OCI-LY7 (cell line): Measurements from ENCODE around the gene BAMBI. TPM values are rescaled to one million over a fixed set of nuclear protein-coding genes. Genes with fewer than 3 reads are reported as not detected.

ENCODE experiments used
- BruUV-seq: library from RNA; stranded (reverse); fragments of 400-500 nt; replicated peaks from 2 replicates; lab custom pipeline; 2021; lab: Mats Ljungman, UMichigan
- CTCF ChIA-PET: fragments of 300-600 bp; sonication (Branson Sonifier 250); formaldehyde crosslinking; loops from one replicate; lab custom pipeline; 2022; ENCODE audit warnings: antibody characterized with exemption; ENCODE audit not compliant: unreplicated experiment; lab: Charles Lee
- POLR2A ChIA-PET: fragments of 300-600 bp; sonication (Branson Sonifier 250); formaldehyde crosslinking; loops from one replicate; lab custom pipeline; 2022; ENCODE audit warnings: antibody characterized with exemption; lab: Charles Lee
- DNase-seq: peaks from one replicate; pipeline ENCODE4 v3.0.0-alpha.2; 2015; ENCODE audit warnings: low spot score
- H2AFZ ChIP-seq: fragments of 200-600 bp; sonication (generic), shearing (Covaris generic); 2 replicates; pipeline ENCODE4 v1.6.1; 2014; ENCODE audit warnings: mild to moderate bottlenecking, antibody characterized with exemption, low read length, moderate library complexity
- H3K27ac ChIP-seq: fragments of 200-600 bp; sonication (generic); 2 replicates; pipeline ENCODE4 v1.5.1; 2014; ENCODE audit warnings: mixed run types, low read depth, mild to moderate bottlenecking, moderate library complexity, low read length, inconsistent platforms; ENCODE audit not compliant: poor library complexity, severe bottlenecking
- H3K36me3 ChIP-seq: fragments of 200-600 bp; sonication (generic); 2 replicates; pipeline ENCODE4 v1.6.1; 2014; ENCODE audit warnings: mild to moderate bottlenecking, antibody characterized with exemption, low read length, moderate library complexity, mixed read lengths; ENCODE audit not compliant: insufficient read depth
- H3K4me1 ChIP-seq: fragments of 200-600 bp; sonication (generic); 2 replicates; pipeline ENCODE4 v1.5.1; 2014; ENCODE audit warnings: mild to moderate bottlenecking, low read length; ENCODE audit not compliant: insufficient read depth, poor library complexity, severe bottlenecking
- H3K4me2 ChIP-seq: fragments of 200-600 bp; sonication (generic); 2 replicates; pipeline ENCODE4 v1.6.1; 2014; ENCODE audit warnings: mild to moderate bottlenecking, low read length
- H3K4me3 ChIP-seq: fragments of 200-600 bp; sonication (generic); 2 replicates; pipeline ENCODE4 v1.5.1; 2014; ENCODE audit warnings: mild to moderate bottlenecking, low read depth, low read length; ENCODE audit not compliant: poor library complexity, severe bottlenecking
- H3K79me2 ChIP-seq: fragments of 200-600 bp; sonication (generic); 2 replicates; pipeline ENCODE4 v1.6.1; 2016; ENCODE audit warnings: low read depth, mild to moderate bottlenecking, low read length, moderate library complexity, mixed read lengths; ENCODE audit not compliant: insufficient read depth
- H3K9me2 ChIP-seq: fragments of 200-600 bp; sonication (generic); 2 replicates; pipeline ENCODE4 v1.6.1; 2016; ENCODE audit warnings: mild to moderate bottlenecking, low read length, mixed read lengths; ENCODE audit not compliant: insufficient read depth
- H3K9me3 ChIP-seq: fragments of 200-600 bp; sonication (generic); 2 replicates; pipeline ENCODE4 v1.6.1; 2014; ENCODE audit warnings: mild to moderate bottlenecking, mixed run types, low read length, mixed read lengths
- H4K20me1 ChIP-seq: fragments of 200-600 bp; sonication (generic); 2 replicates; pipeline ENCODE4 v1.6.1; 2014; ENCODE audit warnings: mild to moderate bottlenecking, antibody characterized with exemption, low read length, moderate library complexity, mixed read lengths; ENCODE audit not compliant: insufficient read depth
- CTCF ChIP-seq: fragments of 200-600 bp; sonication (generic); conservative IDR thresholded peaks from 2 replicates; pipeline ENCODE4 v1.5.1; 2014; ENCODE audit warnings: mild to moderate bottlenecking, antibody characterized with exemption, low read length, moderate library complexity, mixed read lengths
- EZH2phosphoT487 ChIP-seq: fragments of 200-600 bp; sonication (generic); IDR thresholded peaks from 2 replicates; pipeline ENCODE4 v1.6.1; 2018; ENCODE audit warnings: low read depth, borderline replicate concordance, mild to moderate bottlenecking, mixed run types, antibody characterized with exemption, low read length, moderate library complexity, mixed read lengths
- intact Hi-C: fragments of 100-400 bp; cut with micrococcal nuclease; formaldehyde crosslinking; loops from one replicate; pipeline ENCODE4 v1.10.0; 2022; ENCODE audit not compliant: unreplicated experiment
- total RNA-seq, 2 experiments: library from RNA; depleted of rRNA in 1 of 2; stranded (reverse); fragments of >200 nt in 1 of 2; shearing (Covaris generic) in 1 of 2; gene quantifications; 2 replicates each; pipeline ENCODE4 v1.2.3, GENCODE V29; 2014 to 2022

Gene BAMBI
- total RNA-seq, 2 experiments from 2014 or later: 0.89 to 3.1 TPM

DNA sequence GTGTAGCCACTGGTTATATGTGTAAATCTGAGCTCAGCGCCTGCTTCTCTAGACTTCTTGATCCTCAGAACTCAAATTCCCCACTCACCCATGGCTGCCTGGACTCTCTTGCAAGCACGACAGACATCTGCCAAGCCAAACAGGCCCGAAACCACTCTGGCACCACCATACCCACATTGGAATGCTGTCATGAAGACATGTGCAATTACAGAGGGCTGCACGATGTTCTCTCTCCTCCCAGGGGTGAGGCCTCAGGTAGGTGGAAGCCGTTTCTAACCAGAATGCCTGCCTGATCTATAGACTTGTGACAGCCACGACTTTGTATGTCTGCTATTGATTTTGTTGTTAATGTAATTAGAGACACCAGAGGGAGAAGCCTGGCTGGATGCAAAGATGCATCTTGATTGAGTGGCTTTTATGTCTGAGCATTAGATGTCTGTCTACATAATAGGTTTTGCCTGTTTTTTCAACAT lies 4.0 kb downstream of the BAMBI start:
- intact Hi-C loops: no loop called here
- no peak overlapping the region for H2AFZ ChIP-seq
- no TSS peak for BruUV-seq
- ChIA-PET POLR2A (no interaction called here), CTCF (no interaction called here)
- peaks cover 11% of the 10 kb centered on the region; the same call in 1 of the 2 replicates for H3K36me3 ChIP-seq
- no peaks in the 10 kb centered on the region for H3K9me3 ChIP-seq
- no peak overlapping the region for H3K4me3 ChIP-seq
- DNase-seq: no peak
- H3K27ac ChIP-seq: no peak overlapping the region
- H3K79me2 ChIP-seq: peaks cover 13% of the 10 kb centered on the region; the same call in 1 of the 2 replicates
- peaks cover 26% of the 10 kb centered on the region for H3K4me1 ChIP-seq
- no peaks in the 10 kb centered on the region for H3K9me2 ChIP-seq
- TF ChIP-seq CTCF (no peak), EZH2phosphoT487 (no peak)
- no peak overlapping the region for H3K4me2 ChIP-seq
- H4K20me1 ChIP-seq: no peaks in the 10 kb centered on the region

DNA sequence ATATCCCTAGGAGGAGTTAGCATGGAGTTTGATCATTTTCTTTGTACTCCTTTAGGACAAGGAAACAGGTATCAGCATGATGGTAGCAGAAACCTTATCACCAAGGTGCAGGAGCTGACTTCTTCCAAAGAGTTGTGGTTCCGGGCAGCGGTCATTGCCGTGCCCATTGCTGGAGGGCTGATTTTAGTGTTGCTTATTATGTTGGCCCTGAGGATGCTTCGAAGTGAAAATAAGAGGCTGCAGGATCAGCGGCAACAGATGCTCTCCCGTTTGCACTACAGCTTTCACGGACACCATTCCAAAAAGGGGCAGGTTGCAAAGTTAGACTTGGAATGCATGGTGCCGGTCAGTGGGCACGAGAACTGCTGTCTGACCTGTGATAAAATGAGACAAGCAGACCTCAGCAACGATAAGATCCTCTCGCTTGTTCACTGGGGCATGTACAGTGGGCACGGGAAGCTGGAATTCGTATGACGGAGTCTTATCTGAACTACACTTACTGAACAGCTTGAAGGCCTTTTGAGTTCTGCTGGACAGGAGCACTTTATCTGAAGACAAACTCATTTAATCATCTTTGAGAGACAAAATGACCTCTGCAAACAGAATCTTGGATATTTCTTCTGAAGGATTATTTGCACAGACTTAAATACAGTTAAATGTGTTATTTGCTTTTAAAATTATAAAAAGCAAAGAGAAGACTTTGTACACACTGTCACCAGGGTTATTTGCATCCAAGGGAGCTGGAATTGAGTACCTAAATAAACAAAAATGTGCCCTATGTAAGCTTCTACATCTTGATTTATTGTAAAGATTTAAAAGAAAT lies 4.8 kb downstream of the BAMBI start:
- TF ChIP-seq EZH2phosphoT487 (no peak), CTCF (no peak)
- Histone ChIP-seq H4K20me1 (no peaks in the 10 kb centered on the region), H3K27ac (no peak overlapping the region), H2AFZ (no peak overlapping the region), H3K9me2 (no peaks in the 10 kb centered on the region), H3K36me3 (peaks cover 11% of the 10 kb centered on the region; the same call in 1 of the 2 replicates), H3K4me3 (no peak overlapping the region), H3K4me1 (peaks cover 23% of the 10 kb centered on the region), H3K4me2 (no peak overlapping the region), H3K9me3 (no peaks in the 10 kb centered on the region), H3K79me2 (peaks cover 13% of the 10 kb centered on the region; the same call in 1 of the 2 replicates)
- BruUV-seq: no TSS peak
- ChIA-PET POLR2A (interaction anchor here (0.5 to 1.1 kb wide), 3 partner anchors 9 to 545 kb away, joined by 3 read pairs; no protein-coding TSS in a partner anchor), CTCF (no interaction called here)
- DNase-seq: no peak
- intact Hi-C loops: no loop called here
